Adrenal gland (tissue), 12 donors: ENCODE results near the gene SOCS7. TPM values are rescaled to one million over a fixed set of nuclear protein-coding genes. Genes with fewer than 3 reads are reported as not detected.

Source experiments
- DNase-seq, 7 donors: peaks; one replicate each; pipeline ENCODE4 v3.0.0-alpha.2; 2019 to 2020
- H3K27ac ChIP-seq, 5 donors: fragments of 200-600 bp; sonication (generic) in 4 of 5; 1 replicate in 3 of 5; 2 replicates in 2 of 5; pipeline versions ENCODE4 v1.5.1 to v1.8.0; 2016 to 2020; ENCODE audit warnings: mild to moderate bottlenecking in 1 of 5
- H3K27me3 ChIP-seq: fragments of 200-600 bp; 2 replicates; pipeline ENCODE4 v1.8.0; 2021
- H3K36me3 ChIP-seq, 2 donors: fragments of 200-600 bp; replicated peaks in 1 of 2; 1 replicate in 1 of 2; 2 replicates in 1 of 2; pipeline versions ENCODE4 v1.5.1 to v1.8.0; 2018 to 2022
- H3K4me1 ChIP-seq, 2 donors: fragments of 200-600 bp; replicated peaks in 1 of 2; 1 replicate in 1 of 2; 2 replicates in 1 of 2; pipeline versions ENCODE4 v1.5.1 to v1.8.0; 2018 to 2021
- H3K4me3 ChIP-seq, 4 donors: fragments of 200-600 bp; sonication (generic) in 3 of 4; one replicate each; pipeline ENCODE4 v1.5.1; 2016 to 2018
- H3K9me3 ChIP-seq, 3 donors: fragments of 200-600 bp; sonication (generic) in 1 of 3; replicated peaks in 1 of 3; 1 replicate in 2 of 3; 2 replicates in 1 of 3; pipeline versions ENCODE4 v1.5.1 to v1.8.0; 2016 to 2021
- CTCF ChIP-seq, 6 experiments: fragments of 450-650 bp in 4 of 6; fragments of 200-600 bp in 2 of 6; sonication (generic) in 1 of 6; IDR thresholded peaks; 1 replicate in 5 of 6; 2 replicates in 1 of 6; pipeline versions ENCODE4 v1.5.1 to v1.8.0; 2016 to 2021; ENCODE audit warnings: antibody characterized with exemption in 6 of 6, mild to moderate bottlenecking in 2 of 6, moderate library complexity in 1 of 6
- POLR2A ChIP-seq, 2 donors: fragments of 450-650 bp; IDR thresholded peaks; one replicate each; pipeline ENCODE4 v1.6.1; 2017; ENCODE audit warnings: antibody characterized with exemption in 2 of 2, mild to moderate bottlenecking in 2 of 2, moderate library complexity in 1 of 2
- WGBS, 4 donors: extraction: QIAGEN DNeasy Blood & Tissue Kit in 2 of 4; methylation state at CpG; one replicate each; pipeline versions ENCODE4 v1.1.5 to v1.1.7; 2013 to 2017; 5-methylcytosine and 5-hydroxymethylcytosine counted together
- intact Hi-C, 2 donors: fragments of 100-400 bp; cut with DNase I; formaldehyde crosslinking; loops; one replicate each; pipeline versions ENCODE4 v1.14.1 to v1.15.0; 2022 to 2023
- polyA plus RNA-seq, 3 donors: library from polyadenylated mRNA; stranded (reverse); fragments of 200-250 nt in 2 of 3; fragments of 350-450 nt in 1 of 3; fragmentation: Illumina TruSeq in 1 of 3; extraction: RNeasy Lipid Tissue Mini Kit (QIAGEN cat#74804) in 1 of 3; gene quantifications; one replicate each; pipeline ENCODE4 v1.2.3, GENCODE V29; 2013 to 2014
- total RNA-seq, 9 donors: library from RNA; depleted of rRNA in 4 of 9; stranded (reverse); fragments of >200 nt in 4 of 9; fragments of 120-200 nt in 1 of 9; fragmentation: NEBNext Ultra II Directional in 1 of 9; extraction: Animal tissue kit (Norgen Biotek cat#: 25700) in 1 of 9; gene quantifications; one replicate each; pipeline versions ENCODE4 v1.1.0 to v1.2.4, GENCODE V29; 2013 to 2023
- donor health status: healthy with polysubstance abuse.
- donor health status: Bipolar disorder and iron deficiency.
- donor health status: DM: yes; HTN: yes; CAD: no.
- donor health status: DM: no; HTN: no; CAD: no.
- donor health status: DM: no; HTN: no; CAD: no.
- donor health status: DM: yes; HTN: yes; CAD: no.

SOCS7 gene
- total and polyA plus RNA-seq, 12 donors = 2.7 to 51.3 (median 18.5) TPM

- WGBS, 4 donors = 91 to 100% (median 93%) methylated on average over 2 of the region's 2 CpGs
- no peak for DNase-seq
- H3K4me3 ChIP-seq = no peak overlapping the region
- no peak overlapping the region for H3K27ac ChIP-seq
- no peaks in the 10 kb centered on the region for H3K27me3 ChIP-seq
- no peaks in the 10 kb centered on the region for H3K4me1 ChIP-seq
- H3K36me3 ChIP-seq = peaks cover 0 to 53% of the 10 kb centered on the region in 2 donors
- H3K9me3 ChIP-seq = no peaks in the 10 kb centered on the region
- TF ChIP-seq CTCF (IDR thresholded peaks at IDR 0.05) (no peak), POLR2A (IDR thresholded peaks at IDR 0.05) (no peak)
- intact Hi-C loops = no loop called here
Observed at GRCh38 chr17:38397227-38397626, 45.6 kb downstream of the SOCS7 start.

- H3K27ac ChIP-seq = no peak overlapping the region
- intact Hi-C loops = no loop called here
- peaks cover 0 to 51% of the 10 kb centered on the region in 2 donors for H3K36me3 ChIP-seq
- TF ChIP-seq POLR2A (IDR thresholded peaks at IDR 0.05) (no peak), CTCF (IDR thresholded peaks at IDR 0.05) (no peak)
- no peaks in the 10 kb centered on the region for H3K4me1 ChIP-seq
- no peak for DNase-seq
- no peaks in the 10 kb centered on the region for H3K27me3 ChIP-seq
- 79 to 90% (median 84%) methylated on average over 6 of the region's 6 CpGs for WGBS, 4 donors
- H3K9me3 ChIP-seq = no peaks in the 10 kb centered on the region
- no peak overlapping the region for H3K4me3 ChIP-seq
Observed at GRCh38 chr17:38400286-38400685, 48.6 kb downstream of the SOCS7 start.

- Histone ChIP-seq H3K9me3 (no peaks in the 10 kb centered on the region), H3K4me3 (no peak overlapping the region), H3K27me3 (no peaks in the 10 kb centered on the region), H3K4me1 (no peaks in the 10 kb centered on the region), H3K27ac (no peak overlapping the region), H3K36me3 (peaks cover 0 to 39% of the 10 kb centered on the region in 2 donors)
- intact Hi-C loops = no loop called here
- 74 to 88% (median 80%) methylated on average over 4 of the region's 4 CpGs for WGBS, 4 donors
- TF ChIP-seq POLR2A (IDR thresholded peaks at IDR 0.05) (no peak), CTCF (IDR thresholded peaks at IDR 0.05) (no peak)
- no peak for DNase-seq
Observed at GRCh38 chr17:38401459-38401858, 49.8 kb downstream of the SOCS7 start.

- Histone ChIP-seq H3K4me3 (no peak overlapping the region), H3K27me3 (no peaks in the 10 kb centered on the region), H3K9me3 (no peaks in the 10 kb centered on the region), H3K27ac (no peak overlapping the region), H3K36me3 (peaks cover 0 to 29% of the 10 kb centered on the region in 2 donors), H3K4me1 (no peaks in the 10 kb centered on the region)
- TF ChIP-seq POLR2A (IDR thresholded peaks at IDR 0.05) = no peak
- TF ChIP-seq CTCF (IDR thresholded peaks at IDR 0.05) = no peak
- DNase-seq = no peak
- intact Hi-C loops = no loop called here
- WGBS, 4 donors = 95 to 100% (median 96%) methylated on average over 1 to 5 of the region's 5 CpGs
Observed at GRCh38 chr17:38402897-38403296, 51.3 kb downstream of the SOCS7 start.
